Left ventricle myocardium superior (tissue), 1 donor: ENCODE data around the gene NIBAN1. TPM values are rescaled to one million over a fixed set of nuclear protein-coding genes. Genes with fewer than 3 reads are reported as not detected.
"Not testable (repeated sequence)": the region's sequence is repeated elsewhere in the genome, so short reads cannot be mapped to it uniquely, and the experiment has no call there.

Experiments used
- ATAC-seq: fragments of 200-7000 bp; cut with Tn5 transposase; one replicate; pipeline ENCODE4 v1.9.1; 2020; ENCODE audit warnings: mild to moderate bottlenecking, moderate library complexity
- DNase-seq: peaks from one replicate; pipeline ENCODE4 v3.0.0-alpha.2; 2020
- intact Hi-C: fragments of 100-400 bp; cut with micrococcal nuclease; formaldehyde crosslinking; loops from one replicate; pipeline ENCODE4 v1.11.0; 2022
- long read RNA-seq: library from polyadenylated mRNA; unstranded; transcript quantifications from one replicate; pipeline ENCODE4 v2.0.0, GENCODE V29; 2021
- total RNA-seq: library from RNA; stranded (reverse); fragmentation: NEBNext Ultra II Directional; extraction: Animal tissue kit (Norgen Biotek cat#: 25700); gene quantifications from one replicate; pipeline ENCODE4 v1.2.1, GENCODE V29; 2021
- donor health status: DM: no; HTN: yes; CAD: no; lungs with severe emphysema.

NIBAN1 gene, protein sequence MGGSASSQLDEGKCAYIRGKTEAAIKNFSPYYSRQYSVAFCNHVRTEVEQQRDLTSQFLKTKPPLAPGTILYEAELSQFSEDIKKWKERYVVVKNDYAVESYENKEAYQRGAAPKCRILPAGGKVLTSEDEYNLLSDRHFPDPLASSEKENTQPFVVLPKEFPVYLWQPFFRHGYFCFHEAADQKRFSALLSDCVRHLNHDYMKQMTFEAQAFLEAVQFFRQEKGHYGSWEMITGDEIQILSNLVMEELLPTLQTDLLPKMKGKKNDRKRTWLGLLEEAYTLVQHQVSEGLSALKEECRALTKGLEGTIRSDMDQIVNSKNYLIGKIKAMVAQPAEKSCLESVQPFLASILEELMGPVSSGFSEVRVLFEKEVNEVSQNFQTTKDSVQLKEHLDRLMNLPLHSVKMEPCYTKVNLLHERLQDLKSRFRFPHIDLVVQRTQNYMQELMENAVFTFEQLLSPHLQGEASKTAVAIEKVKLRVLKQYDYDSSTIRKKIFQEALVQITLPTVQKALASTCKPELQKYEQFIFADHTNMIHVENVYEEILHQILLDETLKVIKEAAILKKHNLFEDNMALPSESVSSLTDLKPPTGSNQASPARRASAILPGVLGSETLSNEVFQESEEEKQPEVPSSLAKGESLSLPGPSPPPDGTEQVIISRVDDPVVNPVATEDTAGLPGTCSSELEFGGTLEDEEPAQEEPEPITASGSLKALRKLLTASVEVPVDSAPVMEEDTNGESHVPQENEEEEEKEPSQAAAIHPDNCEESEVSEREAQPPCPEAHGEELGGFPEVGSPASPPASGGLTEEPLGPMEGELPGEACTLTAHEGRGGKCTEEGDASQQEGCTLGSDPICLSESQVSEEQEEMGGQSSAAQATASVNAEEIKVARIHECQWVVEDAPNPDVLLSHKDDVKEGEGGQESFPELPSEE
- 397 TPM for total RNA-seq
- long read RNA-seq, full-length matches to known transcripts, result 267 of 571 reads
- long read RNA-seq, partial matches to known transcripts, result 55 of 571 reads
- long read RNA-seq, other reads (novel, unspliced or antisense), result 249 of 571 reads

DNA sequence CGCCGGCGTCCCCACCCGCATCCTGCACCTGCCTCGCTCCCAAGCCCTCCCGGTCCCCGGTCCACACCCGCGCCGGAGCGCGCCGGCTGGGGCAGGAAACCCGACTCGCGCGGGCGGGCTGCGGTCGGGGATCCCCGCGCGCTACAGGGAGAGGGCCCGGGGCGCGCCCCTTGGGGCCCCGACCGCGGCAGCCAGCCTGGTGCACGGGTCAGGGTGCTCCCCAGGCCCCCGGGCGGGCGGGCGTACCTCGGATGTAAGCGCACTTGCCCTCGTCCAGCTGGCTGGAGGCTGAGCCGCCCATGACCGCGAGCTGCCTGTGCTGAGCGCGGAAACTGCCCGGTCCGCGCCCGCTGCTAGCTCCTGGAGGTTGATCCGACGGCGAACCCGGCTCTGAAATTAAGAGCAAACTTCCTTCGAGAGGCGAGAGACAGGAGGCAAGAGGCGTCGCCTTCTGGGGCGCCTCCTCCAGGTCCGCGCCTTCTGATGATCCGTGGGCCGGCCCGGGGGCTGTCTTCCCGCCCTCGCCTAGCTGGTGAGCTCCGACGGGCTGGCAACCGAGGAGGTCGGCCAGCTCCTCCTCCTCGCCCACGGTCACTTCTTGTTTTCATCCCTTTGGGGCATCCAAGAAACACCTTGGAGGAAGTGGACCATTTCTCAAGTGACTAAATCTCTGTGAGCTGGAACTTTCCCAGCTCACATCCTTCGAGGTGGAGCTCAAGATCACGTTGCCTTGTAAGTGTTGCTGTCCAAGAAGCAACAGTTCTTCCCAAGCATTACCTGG is at the start of gene NIBAN1:
NIBAN1 (minus strand) TSS at position 453 of the 781 bp plus-strand sequence; CDS start at position 301, 152 bp downstream.
- intact Hi-C loops, result loop anchor here (5.0 kb wide), 1 partner anchor 147 kb away; no protein-coding TSS in a partner anchor
- ATAC-seq, result peak; percentile 75
- DNase-seq, result peak; percentile 87

DNA sequence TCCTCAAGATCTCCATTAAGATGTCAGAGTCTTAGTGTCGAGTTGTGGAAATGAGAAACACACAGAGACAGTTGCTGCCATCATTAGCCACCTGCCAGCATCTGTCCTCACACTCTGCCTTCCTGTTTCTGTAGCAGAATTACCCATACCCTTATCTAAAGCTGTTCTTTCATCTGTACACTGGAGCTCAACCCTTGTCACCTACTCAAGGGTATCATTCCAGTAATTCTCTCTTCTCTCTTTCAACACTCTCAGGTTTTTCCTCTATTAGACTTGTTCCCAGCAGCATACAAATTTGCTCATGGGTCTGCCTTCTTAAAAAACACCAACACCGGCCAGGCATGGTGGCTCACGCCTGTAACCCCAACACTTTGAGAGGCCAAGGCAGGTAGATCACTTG is 43.7 kb upstream of the NIBAN1 start:
- ATAC-seq, result no peak
- intact Hi-C loops, result no loop called here
- DNase-seq, result no peak

DNA sequence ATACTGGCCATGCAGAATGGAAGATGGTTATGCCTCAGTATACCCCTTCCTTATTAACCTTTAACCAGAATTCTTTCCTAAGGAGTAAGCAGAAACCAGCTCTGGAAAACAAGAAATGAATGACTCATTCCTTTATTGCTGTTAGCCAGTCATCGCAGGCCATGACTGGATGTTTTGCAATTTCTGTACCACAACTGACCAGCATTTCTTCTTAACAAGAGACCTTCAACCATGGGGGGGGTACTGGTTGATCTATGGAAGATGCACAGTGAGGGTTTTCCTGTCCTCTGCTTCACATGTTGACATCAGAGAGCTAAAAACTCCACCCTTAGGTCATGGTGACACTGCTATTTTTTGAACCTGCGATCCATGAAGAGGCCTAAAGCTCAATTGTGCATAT is 43.0 kb upstream of the NIBAN1 start:
- intact Hi-C loops, result no loop called here
- DNase-seq (no peak), ATAC-seq (no peak)

DNA sequence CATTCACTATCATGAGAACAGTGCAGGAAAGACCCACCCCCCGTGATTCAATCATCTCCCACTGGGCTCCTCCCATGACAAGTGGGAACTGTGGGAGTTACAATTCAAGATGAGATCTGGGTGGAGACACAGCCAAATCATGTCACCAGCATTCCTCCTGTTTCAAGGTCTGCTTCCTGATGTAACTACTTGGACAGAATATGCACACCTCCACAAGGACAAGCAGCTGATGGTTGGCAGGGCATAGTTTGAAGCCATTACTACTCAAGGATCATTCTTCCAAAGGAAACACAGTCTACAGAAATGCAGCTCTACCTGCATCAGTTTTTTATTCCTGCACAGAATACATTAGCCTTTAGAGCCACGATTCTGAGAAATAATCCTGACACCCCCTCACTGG is 42.6 kb upstream of the NIBAN1 start:
- ATAC-seq (no peak), DNase-seq (no peak)
- intact Hi-C loops, result no loop called here

DNA sequence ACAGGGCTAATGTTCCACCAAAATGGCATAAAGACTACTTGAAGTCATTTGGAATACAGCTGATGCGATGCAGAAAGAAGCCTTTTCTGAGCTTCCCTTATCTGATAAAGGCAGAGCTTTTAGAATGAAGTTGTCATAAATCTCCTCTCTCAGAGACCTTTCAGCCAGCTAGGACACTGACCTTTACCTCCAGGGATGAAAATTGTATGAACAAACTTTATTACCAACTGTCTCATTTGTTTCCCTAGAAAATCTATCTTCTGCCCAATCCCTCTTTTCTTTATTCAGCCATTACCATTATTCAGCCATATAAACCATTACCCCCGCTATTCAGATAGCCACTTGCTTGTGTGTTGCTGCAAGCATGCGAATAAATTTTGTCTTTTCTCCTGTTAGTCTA is 41.3 kb upstream of the NIBAN1 start:
- intact Hi-C loops, result no loop called here
- DNase-seq (no peak), ATAC-seq (no peak)

DNA sequence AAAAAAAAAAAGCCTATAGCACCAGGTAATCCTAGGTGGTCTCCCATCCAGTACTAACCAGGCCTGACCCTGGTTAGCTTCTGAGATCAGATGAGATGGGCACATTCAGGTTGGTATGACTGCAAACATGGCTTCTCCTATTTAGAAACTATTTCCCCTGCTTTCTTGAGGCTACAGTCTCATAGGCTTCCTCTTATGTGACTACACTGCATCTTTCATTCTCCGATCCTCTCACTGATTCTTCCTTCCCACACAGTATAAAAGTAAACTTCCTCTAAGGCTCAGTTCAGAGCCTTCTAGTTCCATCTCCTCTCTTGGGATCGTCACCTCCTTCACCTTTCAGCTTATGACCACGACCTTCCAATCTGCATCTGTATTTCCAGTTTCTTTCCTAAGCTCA is 40.6 kb upstream of the NIBAN1 start:
- ATAC-seq, result no peak
- no peak for DNase-seq
- intact Hi-C loops, result no loop called here

DNA sequence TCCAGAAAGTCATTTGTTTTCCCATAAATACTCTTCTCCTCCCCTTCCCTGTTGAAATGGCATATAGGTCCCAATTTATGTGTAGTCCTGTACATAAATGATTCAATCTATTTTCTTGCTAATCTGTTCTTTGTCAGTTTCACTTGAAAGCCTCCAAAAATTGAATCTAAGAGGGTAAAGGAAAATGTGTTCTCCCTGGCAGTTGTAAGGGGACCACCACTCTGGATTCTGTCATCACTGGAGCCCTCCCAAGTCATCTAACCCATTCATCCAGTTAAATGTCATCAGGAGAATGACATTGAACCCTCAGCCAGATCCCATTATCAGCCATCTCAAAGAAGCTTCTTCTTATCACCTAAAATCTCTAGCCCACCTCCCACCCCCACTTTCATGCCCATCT is 36.1 kb upstream of the NIBAN1 start:
- DNase-seq, result no peak
- no peak for ATAC-seq
- intact Hi-C loops, result no loop called here

DNA sequence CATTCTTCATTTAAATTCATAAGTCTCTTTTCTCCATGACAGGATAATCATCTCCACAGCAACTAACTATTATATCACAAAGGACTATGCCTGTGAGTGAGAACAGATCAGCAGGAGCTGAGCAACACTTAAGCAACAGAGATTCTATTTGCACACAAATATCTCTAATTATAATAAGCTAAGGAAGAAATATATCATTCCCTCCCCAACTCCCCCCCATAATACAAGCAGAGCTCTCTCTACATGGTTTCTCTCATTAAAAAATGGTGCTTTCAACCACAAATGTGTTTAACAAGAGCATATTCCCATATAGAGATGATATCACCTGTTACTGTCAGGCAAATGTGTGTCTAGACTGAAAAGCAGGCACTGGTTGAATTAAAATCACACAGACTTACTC is 34.5 kb upstream of the NIBAN1 start:
- intact Hi-C loops, result no loop called here
- DNase-seq (no peak), ATAC-seq (no peak)

DNA sequence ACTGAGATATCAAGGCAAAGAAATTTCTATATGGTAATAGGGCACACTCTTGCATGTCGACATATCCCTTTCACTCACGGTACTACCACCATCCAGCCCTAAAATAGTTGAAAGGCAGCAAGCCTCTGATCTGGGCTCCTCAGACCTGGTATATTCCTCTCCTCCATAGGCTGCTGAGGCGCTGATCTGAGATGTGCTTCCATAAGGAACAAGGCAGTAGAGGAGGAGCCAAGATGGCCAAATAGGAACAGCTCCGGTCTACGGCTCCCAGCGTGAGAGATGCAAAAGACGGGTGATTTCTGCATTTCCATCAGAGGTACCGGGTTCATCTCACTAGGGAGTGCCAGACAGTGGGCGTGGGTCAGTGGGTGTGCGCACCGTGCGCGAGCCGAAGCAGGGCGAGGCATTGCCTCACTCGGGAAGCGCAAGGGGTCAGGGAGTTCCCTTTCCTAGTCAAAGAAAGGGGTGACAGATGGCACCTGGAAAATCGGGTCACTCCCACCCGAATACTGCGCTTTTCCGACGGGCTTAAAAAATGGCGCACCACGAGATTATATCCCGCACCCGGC is 27.1 kb upstream of the NIBAN1 start:
- intact Hi-C loops, DNase-seq, ATAC-seq: not testable (repeated sequence)

DNA sequence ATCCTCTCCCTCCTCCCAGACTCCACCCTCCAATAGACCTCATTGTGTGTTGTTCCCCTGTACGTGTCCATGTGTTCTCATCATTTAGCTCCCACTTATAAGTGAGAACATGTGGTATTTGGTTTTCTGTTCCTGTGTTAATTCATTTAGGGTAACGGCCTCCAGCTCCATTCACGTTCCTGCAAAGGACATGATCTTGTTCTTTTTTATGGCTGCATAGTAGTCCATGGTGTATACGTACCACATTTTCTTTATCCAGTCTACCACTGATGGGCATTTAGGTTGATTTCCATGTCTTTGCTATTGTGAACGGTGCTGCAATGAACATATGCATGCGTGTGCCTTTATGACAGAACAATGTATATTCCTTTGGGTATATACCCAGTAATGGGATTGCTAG is 25.7 kb upstream of the NIBAN1 start:
- ATAC-seq, DNase-seq, intact Hi-C loops: not testable (repeated sequence)

DNA sequence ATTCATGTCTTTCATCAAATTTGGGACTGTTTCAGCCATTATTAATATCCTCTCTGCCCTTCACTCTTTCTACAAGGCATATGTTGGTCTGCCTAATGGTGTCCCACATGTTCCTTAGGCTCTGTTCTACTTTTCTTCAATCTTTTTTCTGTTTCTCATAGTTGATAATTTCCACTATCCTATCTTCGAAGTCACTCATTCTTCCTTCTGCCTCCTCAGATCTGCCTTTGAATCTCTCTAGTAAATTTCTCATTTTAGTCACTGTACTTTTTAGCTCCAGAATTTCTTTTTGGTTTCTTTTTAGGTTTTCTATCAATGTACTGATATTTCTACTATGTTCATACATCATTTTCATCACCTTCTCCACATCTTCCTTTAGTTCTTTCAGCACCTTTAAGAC is 20.0 kb upstream of the NIBAN1 start:
- DNase-seq (no peak), ATAC-seq (no peak)
- intact Hi-C loops, result no loop called here

DNA sequence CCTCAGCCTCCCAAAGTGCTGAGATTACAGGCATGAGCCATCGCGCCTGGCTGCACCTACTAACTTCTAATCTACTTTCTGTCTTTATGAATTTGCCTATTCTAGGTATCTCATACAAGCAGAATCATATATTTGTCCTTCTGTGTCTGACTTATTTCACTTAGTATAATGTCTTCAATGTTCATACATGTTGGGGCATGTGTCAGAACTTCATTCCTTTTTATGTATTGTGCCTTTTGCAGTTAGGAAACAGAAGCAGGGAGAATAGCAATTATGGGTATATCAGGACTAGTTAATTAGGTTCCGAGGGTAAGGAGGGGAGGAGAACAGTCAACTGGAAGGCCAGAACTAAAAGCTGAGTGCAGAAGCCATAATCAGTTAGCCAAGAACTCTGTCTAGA is 18.0 kb upstream of the NIBAN1 start:
- intact Hi-C loops, result no loop called here
- DNase-seq (no peak), ATAC-seq (no peak)

DNA sequence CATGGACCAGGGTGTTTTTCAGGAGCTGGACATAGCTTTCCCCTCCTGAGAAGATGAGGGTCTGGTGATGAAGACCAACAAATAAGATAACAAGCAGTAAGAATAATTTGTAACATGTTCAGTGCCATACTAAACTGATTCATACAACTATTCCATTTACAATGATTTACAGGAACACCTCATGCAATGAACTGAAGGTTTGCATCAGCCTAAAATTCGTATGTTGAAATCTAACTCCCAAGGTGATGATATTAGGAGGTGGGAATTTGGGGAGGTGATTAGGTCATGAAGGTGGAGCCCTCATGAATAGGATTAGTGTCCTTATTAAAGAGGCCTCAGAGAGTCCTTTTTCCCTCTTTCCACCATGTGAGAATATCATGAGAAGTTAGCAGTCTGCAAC is 15.9 kb upstream of the NIBAN1 start:
- DNase-seq, result no peak
- no peak for ATAC-seq
- intact Hi-C loops, result no loop called here

DNA sequence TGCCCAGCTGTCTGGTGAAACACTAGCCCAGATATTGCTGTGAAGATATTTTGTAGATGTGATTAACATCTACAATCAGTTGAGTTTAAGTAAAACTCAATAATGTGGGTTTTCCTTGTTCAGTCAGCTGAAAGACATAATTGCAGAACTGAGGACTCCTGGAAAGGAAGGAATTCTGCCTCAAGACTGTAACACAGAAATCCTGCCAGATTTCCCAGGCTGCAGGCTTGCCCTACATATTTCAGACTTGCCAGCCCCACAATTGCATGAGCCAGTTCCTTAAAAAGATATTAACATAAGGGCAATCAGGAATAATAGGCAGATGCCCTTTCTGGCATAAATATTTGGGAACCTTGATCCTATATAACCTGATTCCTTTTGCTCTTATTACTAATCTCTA is 14.2 kb upstream of the NIBAN1 start:
- intact Hi-C loops, result no loop called here
- ATAC-seq, result no peak
- DNase-seq, result no peak

DNA sequence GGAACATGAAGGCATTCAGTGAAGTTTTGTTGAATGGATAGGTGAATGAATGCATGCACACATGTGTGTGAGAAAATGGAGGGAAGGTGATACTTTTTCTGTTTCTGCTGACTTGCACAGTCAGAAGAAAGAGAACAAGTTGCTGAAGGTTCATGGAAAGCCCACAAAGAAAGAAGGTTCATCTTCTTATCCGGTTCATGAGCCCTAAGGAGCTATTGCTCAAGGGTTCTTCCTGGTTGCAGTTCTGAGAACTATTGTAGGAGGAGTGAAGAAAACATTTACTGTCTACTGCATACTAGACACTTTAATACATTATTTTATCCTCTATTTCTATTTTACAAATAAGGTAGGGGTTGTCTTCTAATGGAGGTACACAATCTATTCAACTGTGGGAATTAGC is 13.4 kb upstream of the NIBAN1 start:
- intact Hi-C loops, result no loop called here
- ATAC-seq (no peak), DNase-seq (no peak)

DNA sequence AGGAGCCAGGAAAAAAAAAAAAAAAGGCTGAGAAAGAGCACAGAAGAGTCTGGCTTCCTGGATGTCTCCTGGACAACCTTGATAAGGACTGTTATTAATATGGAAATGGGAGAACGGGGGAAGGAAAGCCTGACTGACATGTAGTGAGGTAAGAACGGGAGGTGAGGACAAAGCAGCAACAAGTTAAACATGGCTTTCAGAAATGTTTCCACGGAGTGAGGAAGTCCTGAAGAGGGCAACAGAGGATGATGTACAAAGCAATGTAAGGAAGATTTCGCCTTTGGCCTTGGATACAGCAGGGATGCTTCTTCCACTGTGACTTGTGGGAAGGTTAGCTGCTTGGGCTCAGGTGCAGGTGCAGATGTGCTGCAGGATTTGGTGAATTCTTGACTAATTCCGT is 11.9 kb upstream of the NIBAN1 start:
- DNase-seq (no peak), ATAC-seq (peak; percentile 27)
- intact Hi-C loops, result no loop called here

DNA sequence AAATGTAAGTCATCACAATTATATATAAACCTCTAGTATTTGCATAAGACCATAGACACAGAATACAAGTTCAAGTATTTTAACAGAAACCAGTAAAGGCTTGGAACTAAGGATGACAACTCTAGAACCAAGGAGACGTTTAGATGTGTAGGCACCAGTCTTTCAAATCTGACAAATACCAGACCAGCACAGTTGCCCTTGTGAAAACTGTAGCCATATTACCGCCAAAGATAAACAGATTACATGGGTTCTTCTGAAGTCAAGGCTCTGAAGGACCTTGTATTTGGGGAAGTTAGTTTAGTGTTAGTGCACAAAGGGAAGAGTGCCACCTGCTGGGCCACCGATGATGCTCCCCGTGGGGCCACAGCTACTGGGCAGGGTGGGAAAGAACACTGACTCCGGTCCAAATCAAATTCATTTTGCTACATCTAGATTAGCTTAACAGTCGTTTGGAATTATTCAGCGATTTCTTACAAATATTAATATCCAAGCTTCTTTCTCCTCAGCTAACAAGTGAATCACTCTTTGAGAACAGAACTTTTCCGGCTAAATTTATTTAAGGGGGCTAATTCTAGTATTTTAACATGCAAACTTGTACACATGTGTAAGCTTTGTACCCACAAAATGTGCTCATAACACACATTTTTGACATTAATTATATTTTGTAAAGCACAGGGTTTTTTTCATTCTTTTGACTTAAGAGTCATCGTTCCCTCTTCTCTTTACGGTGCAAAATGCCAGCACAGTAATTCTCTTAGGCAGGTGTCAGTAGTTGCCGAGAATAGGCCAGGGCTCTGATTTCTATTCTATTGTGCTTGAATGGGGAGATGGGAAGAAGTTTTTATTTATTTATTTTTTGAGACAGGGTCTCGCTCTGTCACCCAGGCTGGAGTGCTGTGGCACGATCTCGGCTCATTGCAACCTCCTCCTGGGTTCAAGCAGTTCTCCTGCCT is 8.0 kb upstream of the NIBAN1 start:
- intact Hi-C loops, result loop anchor here (2.0 kb wide), 1 partner anchor 177 kb away; no protein-coding TSS in a partner anchor
- peak; percentile 98 for ATAC-seq
- peak; percentile 86 for DNase-seq

DNA sequence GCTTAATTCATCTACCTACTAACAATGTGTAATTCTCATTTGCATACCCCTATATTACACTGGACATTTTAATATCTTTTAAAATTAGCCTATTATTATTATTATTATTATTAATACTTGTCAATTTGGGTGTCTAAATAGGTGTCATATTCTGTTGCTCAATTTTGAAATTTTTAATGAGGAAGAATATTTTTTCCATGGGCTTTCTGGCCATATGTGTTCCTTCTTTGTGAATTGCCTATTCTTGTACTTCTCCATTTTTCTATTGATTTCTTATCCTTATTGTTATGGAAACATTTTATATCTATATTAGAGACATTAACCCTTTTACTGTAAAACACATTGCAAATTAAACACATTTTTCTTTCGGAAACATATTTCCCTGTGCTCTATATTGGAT is 6.4 kb upstream of the NIBAN1 start:
- intact Hi-C loops, result no loop called here
- ATAC-seq (no peak), DNase-seq (no peak)
